HCT116 (cell line): ENCODE results near the gene IGIP. TPM values are rescaled to one million over a fixed set of nuclear protein-coding genes. Genes with fewer than 3 reads are reported as not detected.

Experiments used
- ATAC-seq: fragments of 200-7000 bp; cut with Tn5 transposase; 2 replicates; pipeline ENCODE4 v1.9.1; 2020; ENCODE audit warnings: mild to moderate bottlenecking, moderate library complexity
- BruUV-seq: library from RNA; stranded (reverse); fragments of 400-500 nt; replicated peaks from 2 replicates; lab custom pipeline; 2021; lab: Mats Ljungman, UMichigan
- CTCF ChIA-PET: fragments of 300-600 bp; sonication (Branson Sonifier 250); formaldehyde crosslinking; loops from one replicate; lab custom pipeline; 2021; ENCODE audit warnings: antibody characterized with exemption; lab: Charles Lee
- POLR2A ChIA-PET: fragments of 300-600, 350-600 bp; sonication (Branson Sonifier 250); formaldehyde crosslinking; loops from one replicate; lab custom pipeline; 2021; ENCODE audit warnings: antibody characterized with exemption; lab: Charles Lee
- RAD21 ChIA-PET, 2 experiments: fragments of 300-600 bp; sonication (Branson Sonifier 250); formaldehyde crosslinking; loops; one replicate each; lab custom pipeline; 2023; ENCODE audit warnings: low total read pairs in 2 of 2; ENCODE audit not compliant: uncharacterized antibody in 2 of 2, unreplicated experiment in 2 of 2, low non-redundant PET in 1 of 2; lab: Charles Lee
- DNase-seq: peaks from one replicate; pipeline ENCODE4 v3.0.0-alpha.2; 2010; ENCODE audit warnings: low read depth, low spot score
- H2AFZ ChIP-seq: fragments of 200-600 bp; shearing (Covaris generic), sonication (generic); 2 replicates; pipeline ENCODE4 v1.6.1; 2017; ENCODE audit warnings: low read depth, mixed run types, mixed read lengths, antibody characterized with exemption, low read length; ENCODE audit not compliant: poor library complexity, severe bottlenecking
- H3K27ac ChIP-seq: 2 replicates; pipeline ENCODE4 v1.5.1; 2012; ENCODE audit warnings: low read depth, low read length
- H3K27me3 ChIP-seq: fragments of 200-600 bp; sonication (generic); 2 replicates; pipeline ENCODE4 v1.6.1; 2016; ENCODE audit warnings: mixed run types, low read length, mixed read lengths; ENCODE audit not compliant: insufficient read depth
- H3K36me3 ChIP-seq, 2 experiments: fragments of 200-500 bp in 1 of 2; fragments of 200-600 bp in 1 of 2; sonication (Bioruptor generic) in 1 of 2; sonication (generic) in 1 of 2; 2 replicates each; pipeline versions ENCODE4 v1.5.1 to v1.6.1; 2014 to 2016; ENCODE audit warnings: low read length in 2 of 2, inconsistent platforms in 1 of 2, mixed read lengths in 1 of 2, mixed run types in 1 of 2; ENCODE audit not compliant: insufficient read depth in 2 of 2, control insufficient read depth in 1 of 2
- H3K4me1 ChIP-seq, 2 experiments: fragments of 200-600 bp in 1 of 2; sonication (generic) in 1 of 2; 2 replicates each; pipeline versions ENCODE4 v1.5.1 to v1.6.1; 2012 to 2017; ENCODE audit warnings: low read length in 2 of 2, inconsistent platforms in 1 of 2, mild to moderate bottlenecking in 1 of 2, mixed read lengths in 1 of 2, mixed run types in 1 of 2, moderate library complexity in 1 of 2; ENCODE audit not compliant: insufficient read depth in 2 of 2, control insufficient read depth in 1 of 2
- H3K4me2 ChIP-seq: fragments of 200-600 bp; sonication (generic); 2 replicates; pipeline ENCODE4 v1.6.1; 2017; ENCODE audit warnings: mixed run types, low read length, mixed read lengths
- H3K4me3 ChIP-seq, 2 experiments: fragments of 200-600 bp in 1 of 2; sonication (generic) in 1 of 2; replicated peaks in 1 of 2; 2 replicates each; pipeline ENCODE4 v1.5.1; 2011 to 2016; ENCODE audit warnings: low read length in 2 of 2, control low read depth in 1 of 2, low read depth in 1 of 2, mild to moderate bottlenecking in 1 of 2, mixed read lengths in 1 of 2, mixed run types in 1 of 2
- H3K79me2 ChIP-seq: fragments of 200-600 bp; sonication (generic); 2 replicates; pipeline ENCODE4 v1.6.1; 2017; ENCODE audit warnings: mild to moderate bottlenecking, mixed run types, low read length, moderate library complexity, mixed read lengths; ENCODE audit not compliant: insufficient read depth
- H3K9ac ChIP-seq: fragments of 200-600 bp; sonication (generic); 2 replicates; pipeline ENCODE4 v1.6.1; 2016; ENCODE audit warnings: low read length, mixed read lengths
- H3K9me2 ChIP-seq: fragments of 200-600 bp; sonication (generic), shearing (Covaris generic); 2 replicates; pipeline ENCODE4 v1.6.1; 2017; ENCODE audit warnings: mixed run types, mild to moderate bottlenecking, moderate library complexity; ENCODE audit not compliant: insufficient read depth
- H3K9me3 ChIP-seq, 2 experiments: fragments of 200-500 bp in 1 of 2; fragments of 200-600 bp in 1 of 2; sonication (Bioruptor generic) in 1 of 2; sonication (generic) in 1 of 2; 2 replicates each; pipeline ENCODE4 v1.6.1; 2014 to 2017; ENCODE audit warnings: low read length in 2 of 2, mixed read lengths in 2 of 2, inconsistent platforms in 1 of 2, low read depth in 1 of 2, mild to moderate bottlenecking in 1 of 2, mixed run types in 1 of 2, moderate library complexity in 1 of 2; ENCODE audit not compliant: control insufficient read depth in 1 of 2, insufficient read depth in 1 of 2
- H4K20me1 ChIP-seq: fragments of 200-600 bp; sonication (generic), shearing (Covaris generic); 2 replicates; pipeline ENCODE4 v1.6.1; 2017; ENCODE audit warnings: mixed run types, mild to moderate bottlenecking, moderate library complexity; ENCODE audit not compliant: insufficient read depth
- CBX3 ChIP-seq: IDR thresholded peaks from 2 replicates; pipeline ENCODE4 v1.6.1; 2012; ENCODE audit warnings: low read depth
- POLR2A ChIP-seq: IDR thresholded peaks from 2 replicates; pipeline ENCODE4 v1.7.0; 2011; ENCODE audit warnings: borderline replicate concordance; ENCODE audit not compliant: insufficient read depth, insufficient read length; ENCODE audit errors: extremely low read depth
- POLR2AphosphoS5 ChIP-seq: IDR thresholded peaks from 2 replicates; pipeline ENCODE4 v1.6.1; 2011; ENCODE audit warnings: mild to moderate bottlenecking, low read depth, low read length, moderate library complexity
- SRF ChIP-seq: IDR thresholded peaks from 2 replicates; pipeline ENCODE4 v1.6.1; 2012; ENCODE audit warnings: low read depth
- YY1 ChIP-seq: IDR thresholded peaks from 2 replicates; pipeline ENCODE4 v1.6.1; 2011; ENCODE audit warnings: low read length, low read depth, moderate library complexity, mild to moderate bottlenecking; ENCODE audit not compliant: insufficient replicate concordance; ENCODE audit errors: extremely low read depth
- ZFX ChIP-seq: fragments of 450-650 bp; IDR thresholded peaks from 2 replicates; pipeline ENCODE4 v1.6.1; 2017
- intact Hi-C: fragments of 100-400 bp; cut with micrococcal nuclease; formaldehyde crosslinking; loops from 2 replicates; pipeline ENCODE4 v1.10.0; 2022
- total RNA-seq: library from RNA; stranded (reverse); gene quantifications from one replicate; pipeline ENCODE4 v1.2.1, GENCODE V29; 2021; ENCODE audit not compliant: unreplicated experiment
- TF ChIP-seq, protein P1 (sequence below): IDR thresholded peaks from 2 replicates; pipeline ENCODE4 v1.6.1; 2011; ENCODE audit warnings: mild to moderate bottlenecking, low read length, moderate library complexity; ENCODE audit not compliant: insufficient replicate concordance; ENCODE audit errors: extremely low read depth
- TF ChIP-seq, protein P2 (sequence below): IDR thresholded peaks from 2 replicates; pipeline ENCODE4 v1.6.1; 2012
- TF ChIP-seq, protein P3 (sequence below): IDR thresholded peaks from 2 replicates; pipeline ENCODE4 v1.6.1; 2012; ENCODE audit warnings: low read depth

IGIP gene
- total RNA-seq, 1 experiment from 2014 or later: 5.2 TPM

DNA sequence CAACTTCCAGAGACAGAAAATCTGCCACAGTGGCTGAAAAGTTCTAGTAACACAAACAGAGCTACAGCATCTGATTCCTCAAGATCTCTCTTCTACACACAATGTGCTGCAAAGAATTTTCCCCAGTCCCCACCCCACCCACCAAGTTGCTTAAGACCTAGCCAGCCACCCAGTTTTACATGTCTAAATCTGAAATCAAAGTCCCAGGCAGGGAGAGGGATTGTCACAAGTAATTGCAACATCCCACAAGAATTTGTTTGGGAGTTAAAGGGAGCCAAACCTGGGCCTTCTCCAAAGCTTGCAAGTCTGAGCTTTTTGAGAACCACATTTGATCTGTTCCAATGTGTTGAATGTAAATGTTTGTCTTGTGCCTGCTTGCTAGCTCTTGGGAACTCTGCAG is 15.5 kb downstream of the IGIP start:
- ChIA-PET RAD21 (no interaction called here), POLR2A (no interaction called here), CTCF (interaction anchor here (4.1 kb wide), 1 partner anchor 67 kb away, joined by 39 read pairs; no protein-coding TSS in a partner anchor)
- TF ChIP-seq, protein P1, sequence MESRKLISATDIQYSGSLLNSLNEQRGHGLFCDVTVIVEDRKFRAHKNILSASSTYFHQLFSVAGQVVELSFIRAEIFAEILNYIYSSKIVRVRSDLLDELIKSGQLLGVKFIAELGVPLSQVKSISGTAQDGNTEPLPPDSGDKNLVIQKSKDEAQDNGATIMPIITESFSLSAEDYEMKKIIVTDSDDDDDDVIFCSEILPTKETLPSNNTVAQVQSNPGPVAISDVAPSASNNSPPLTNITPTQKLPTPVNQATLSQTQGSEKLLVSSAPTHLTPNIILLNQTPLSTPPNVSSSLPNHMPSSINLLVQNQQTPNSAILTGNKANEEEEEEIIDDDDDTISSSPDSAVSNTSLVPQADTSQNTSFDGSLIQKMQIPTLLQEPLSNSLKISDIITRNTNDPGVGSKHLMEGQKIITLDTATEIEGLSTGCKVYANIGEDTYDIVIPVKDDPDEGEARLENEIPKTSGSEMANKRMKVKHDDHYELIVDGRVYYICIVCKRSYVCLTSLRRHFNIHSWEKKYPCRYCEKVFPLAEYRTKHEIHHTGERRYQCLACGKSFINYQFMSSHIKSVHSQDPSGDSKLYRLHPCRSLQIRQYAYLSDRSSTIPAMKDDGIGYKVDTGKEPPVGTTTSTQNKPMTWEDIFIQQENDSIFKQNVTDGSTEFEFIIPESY: no peak
- no peak for TF ChIP-seq POLR2A
- ATAC-seq (no peak), DNase-seq (no peak)
- peaks cover 4 to 13% of the 10 kb centered on the region in 2 experiments; a peak in 3 of 4 replicates for H3K4me1 ChIP-seq
- no peaks in the 10 kb centered on the region for H3K9me2 ChIP-seq
- no peak overlapping the region for H2AFZ ChIP-seq
- no peak overlapping the region for H3K9ac ChIP-seq
- H3K27me3 ChIP-seq: no peaks in the 10 kb centered on the region
- no peaks in the 10 kb centered on the region for H3K36me3 ChIP-seq
- no peak overlapping the region for H3K27ac ChIP-seq
- H3K4me3 ChIP-seq: no peak overlapping the region
- no peaks in the 10 kb centered on the region; the same call in 1 of the 2 replicates for H3K79me2 ChIP-seq
- H4K20me1 ChIP-seq: no peaks in the 10 kb centered on the region
- no peak overlapping the region for H3K4me2 ChIP-seq
- H3K9me3 ChIP-seq: no peaks in the 10 kb centered on the region
- intact Hi-C loops: no loop called here
- no TSS peak for BruUV-seq

DNA sequence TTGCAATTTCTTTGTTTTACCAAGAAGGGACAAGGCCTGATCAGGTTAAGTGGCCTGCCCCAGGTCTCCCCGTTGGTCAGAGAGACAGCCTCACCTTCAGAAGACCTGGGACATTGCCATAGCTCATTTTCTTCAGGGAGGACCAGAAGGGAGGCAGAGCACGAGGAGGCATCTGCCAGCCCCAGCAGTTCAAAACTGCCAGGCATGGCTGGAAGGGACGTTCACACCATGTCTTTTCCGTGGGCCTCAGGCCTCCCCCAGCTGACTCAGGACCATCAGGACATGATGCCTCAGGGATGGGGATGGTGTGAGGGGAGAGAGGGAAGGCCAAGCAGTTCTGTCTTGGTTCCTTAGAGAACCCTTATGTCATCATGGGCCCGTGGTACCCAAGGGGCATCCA is 16.5 kb downstream of the IGIP start:
- Histone ChIP-seq H3K27ac (no peak overlapping the region), H3K4me1 (peaks cover 4 to 14% of the 10 kb centered on the region in 2 experiments; a peak in 3 of 4 replicates), H3K4me2 (no peak overlapping the region), H2AFZ (no peak overlapping the region), H3K79me2 (no peaks in the 10 kb centered on the region; the same call in 1 of the 2 replicates), H3K9ac (no peak overlapping the region), H3K36me3 (no peaks in the 10 kb centered on the region), H3K27me3 (no peaks in the 10 kb centered on the region), H4K20me1 (no peaks in the 10 kb centered on the region), H3K9me3 (no peaks in the 10 kb centered on the region), H3K9me2 (no peaks in the 10 kb centered on the region), H3K4me3 (no peak overlapping the region)
- ChIA-PET RAD21 (no interaction called here), CTCF (interaction anchor here (4.1 kb wide), 1 partner anchor 68 kb away, joined by 39 read pairs; no protein-coding TSS in a partner anchor), POLR2A (no interaction called here)
- no TSS peak for BruUV-seq
- intact Hi-C loops: no loop called here
- TF ChIP-seq, protein P2, sequence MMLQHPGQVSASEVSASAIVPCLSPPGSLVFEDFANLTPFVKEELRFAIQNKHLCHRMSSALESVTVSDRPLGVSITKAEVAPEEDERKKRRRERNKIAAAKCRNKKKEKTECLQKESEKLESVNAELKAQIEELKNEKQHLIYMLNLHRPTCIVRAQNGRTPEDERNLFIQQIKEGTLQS: no peak
- TF ChIP-seq ZFX (no peak), CBX3 (no peak), SRF (no peak), YY1 (no peak), POLR2AphosphoS5 (no peak)
- TF ChIP-seq, protein P3, sequence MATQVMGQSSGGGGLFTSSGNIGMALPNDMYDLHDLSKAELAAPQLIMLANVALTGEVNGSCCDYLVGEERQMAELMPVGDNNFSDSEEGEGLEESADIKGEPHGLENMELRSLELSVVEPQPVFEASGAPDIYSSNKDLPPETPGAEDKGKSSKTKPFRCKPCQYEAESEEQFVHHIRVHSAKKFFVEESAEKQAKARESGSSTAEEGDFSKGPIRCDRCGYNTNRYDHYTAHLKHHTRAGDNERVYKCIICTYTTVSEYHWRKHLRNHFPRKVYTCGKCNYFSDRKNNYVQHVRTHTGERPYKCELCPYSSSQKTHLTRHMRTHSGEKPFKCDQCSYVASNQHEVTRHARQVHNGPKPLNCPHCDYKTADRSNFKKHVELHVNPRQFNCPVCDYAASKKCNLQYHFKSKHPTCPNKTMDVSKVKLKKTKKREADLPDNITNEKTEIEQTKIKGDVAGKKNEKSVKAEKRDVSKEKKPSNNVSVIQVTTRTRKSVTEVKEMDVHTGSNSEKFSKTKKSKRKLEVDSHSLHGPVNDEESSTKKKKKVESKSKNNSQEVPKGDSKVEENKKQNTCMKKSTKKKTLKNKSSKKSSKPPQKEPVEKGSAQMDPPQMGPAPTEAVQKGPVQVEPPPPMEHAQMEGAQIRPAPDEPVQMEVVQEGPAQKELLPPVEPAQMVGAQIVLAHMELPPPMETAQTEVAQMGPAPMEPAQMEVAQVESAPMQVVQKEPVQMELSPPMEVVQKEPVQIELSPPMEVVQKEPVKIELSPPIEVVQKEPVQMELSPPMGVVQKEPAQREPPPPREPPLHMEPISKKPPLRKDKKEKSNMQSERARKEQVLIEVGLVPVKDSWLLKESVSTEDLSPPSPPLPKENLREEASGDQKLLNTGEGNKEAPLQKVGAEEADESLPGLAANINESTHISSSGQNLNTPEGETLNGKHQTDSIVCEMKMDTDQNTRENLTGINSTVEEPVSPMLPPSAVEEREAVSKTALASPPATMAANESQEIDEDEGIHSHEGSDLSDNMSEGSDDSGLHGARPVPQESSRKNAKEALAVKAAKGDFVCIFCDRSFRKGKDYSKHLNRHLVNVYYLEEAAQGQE: no peak
- no peak for DNase-seq
- no peak for ATAC-seq
